HFF-Myc (cell line): ENCODE measurements around the gene CD47.

Experiments used
- DNase-seq: peaks from one replicate; pipeline ENCODE4 v3.0.0-alpha.2; 2011; ENCODE audit warnings: low read depth; ENCODE audit errors: extremely low read depth
- H3K4me3 ChIP-seq: replicated peaks from 2 replicates; pipeline ENCODE4 v1.5.1; 2011; ENCODE audit warnings: low read depth, mild to moderate bottlenecking, control low read depth, low read length
- TF ChIP-seq, protein P1 (sequence below): IDR thresholded peaks from 2 replicates; pipeline ENCODE4 v1.5.1; 2012; ENCODE audit warnings: mild to moderate bottlenecking, low read depth, low read length, control low read depth; ENCODE audit errors: missing control alignments

Gene CD47

GRCh38 chr3:108070356-108070755 lies 20.5 kb downstream of the CD47 start:
- DNase-seq = no peak
- no peak overlapping the region for H3K4me3 ChIP-seq
- TF ChIP-seq, protein P1, sequence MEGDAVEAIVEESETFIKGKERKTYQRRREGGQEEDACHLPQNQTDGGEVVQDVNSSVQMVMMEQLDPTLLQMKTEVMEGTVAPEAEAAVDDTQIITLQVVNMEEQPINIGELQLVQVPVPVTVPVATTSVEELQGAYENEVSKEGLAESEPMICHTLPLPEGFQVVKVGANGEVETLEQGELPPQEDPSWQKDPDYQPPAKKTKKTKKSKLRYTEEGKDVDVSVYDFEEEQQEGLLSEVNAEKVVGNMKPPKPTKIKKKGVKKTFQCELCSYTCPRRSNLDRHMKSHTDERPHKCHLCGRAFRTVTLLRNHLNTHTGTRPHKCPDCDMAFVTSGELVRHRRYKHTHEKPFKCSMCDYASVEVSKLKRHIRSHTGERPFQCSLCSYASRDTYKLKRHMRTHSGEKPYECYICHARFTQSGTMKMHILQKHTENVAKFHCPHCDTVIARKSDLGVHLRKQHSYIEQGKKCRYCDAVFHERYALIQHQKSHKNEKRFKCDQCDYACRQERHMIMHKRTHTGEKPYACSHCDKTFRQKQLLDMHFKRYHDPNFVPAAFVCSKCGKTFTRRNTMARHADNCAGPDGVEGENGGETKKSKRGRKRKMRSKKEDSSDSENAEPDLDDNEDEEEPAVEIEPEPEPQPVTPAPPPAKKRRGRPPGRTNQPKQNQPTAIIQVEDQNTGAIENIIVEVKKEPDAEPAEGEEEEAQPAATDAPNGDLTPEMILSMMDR = no peak

DNA sequence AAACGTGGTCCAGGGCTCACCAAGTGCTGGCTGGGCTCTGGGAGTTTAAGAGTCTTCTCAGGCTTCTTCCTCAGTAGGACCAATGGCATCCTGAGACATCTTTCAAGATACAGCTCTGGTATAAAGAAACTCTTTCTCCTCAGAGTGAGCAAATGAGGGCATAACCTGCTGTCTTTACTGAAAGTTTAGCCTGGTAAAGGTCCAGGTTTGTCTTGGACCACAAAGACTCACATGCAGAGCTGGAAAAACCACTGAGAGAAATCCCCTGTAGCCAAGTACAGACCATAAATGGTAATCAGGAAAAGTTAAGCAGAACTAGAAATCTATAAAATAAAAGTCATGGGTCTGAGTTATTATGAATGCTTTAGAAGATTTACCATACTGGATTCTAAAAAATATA lies 23.1 kb downstream of the CD47 start:
- TF ChIP-seq, protein P1 = no peak
- no peak for DNase-seq
- no peak overlapping the region for H3K4me3 ChIP-seq

GRCh38 chr3:108065096-108065495 lies 25.7 kb downstream of the CD47 start:
- no peak overlapping the region for H3K4me3 ChIP-seq
- TF ChIP-seq, protein P1 = no peak
- DNase-seq = no peak

DNA sequence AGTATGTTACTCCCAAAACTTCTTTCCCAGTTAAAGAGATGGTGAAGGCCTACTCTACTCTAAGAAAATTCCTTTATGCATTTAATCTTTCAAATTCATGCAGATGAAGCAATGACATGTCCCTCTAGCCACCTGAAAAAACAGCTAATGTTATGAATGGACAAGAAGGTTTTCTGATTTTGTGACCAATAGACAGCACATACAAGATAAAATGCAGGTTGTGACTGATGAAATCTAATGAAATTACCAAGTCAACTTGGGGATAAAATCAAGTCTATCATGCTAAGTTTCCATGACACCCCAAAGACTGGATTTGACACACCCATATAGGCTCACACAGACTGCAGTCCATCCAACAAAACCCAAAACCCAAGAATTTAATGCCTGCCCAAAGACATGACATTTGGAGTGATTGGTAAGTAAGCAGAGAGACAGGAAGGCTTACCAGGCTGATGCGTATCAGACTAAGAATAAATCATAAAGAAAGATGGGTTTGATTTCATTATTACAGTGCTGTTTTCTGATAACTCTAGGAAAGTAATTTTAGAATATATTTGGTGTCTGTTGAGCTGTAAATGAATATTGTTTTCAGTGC lies 26.4 kb downstream of the CD47 start:
- no peak overlapping the region for H3K4me3 ChIP-seq
- TF ChIP-seq, protein P1 = no peak
- DNase-seq = no peak

DNA sequence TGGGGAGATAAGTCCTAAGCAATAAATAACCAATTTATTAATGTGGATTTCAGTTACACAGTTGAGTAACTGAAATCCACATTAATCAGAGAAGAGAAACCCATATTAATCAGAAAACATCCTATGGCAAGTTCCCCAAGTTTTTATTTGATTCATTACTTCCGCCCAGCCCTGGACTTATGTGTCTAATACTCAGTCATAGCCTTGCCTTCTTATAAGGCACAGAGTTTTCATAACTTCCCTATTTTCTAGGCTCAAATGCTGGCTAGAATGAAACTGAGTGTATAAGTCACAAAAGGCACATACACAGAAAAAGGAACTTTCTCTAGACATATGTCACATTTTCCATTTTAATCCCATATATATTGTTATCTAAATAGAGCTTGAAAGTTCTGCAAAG lies 28.8 kb downstream of the CD47 start:
- no peak overlapping the region for H3K4me3 ChIP-seq
- TF ChIP-seq, protein P1 = no peak
- DNase-seq = no peak

DNA sequence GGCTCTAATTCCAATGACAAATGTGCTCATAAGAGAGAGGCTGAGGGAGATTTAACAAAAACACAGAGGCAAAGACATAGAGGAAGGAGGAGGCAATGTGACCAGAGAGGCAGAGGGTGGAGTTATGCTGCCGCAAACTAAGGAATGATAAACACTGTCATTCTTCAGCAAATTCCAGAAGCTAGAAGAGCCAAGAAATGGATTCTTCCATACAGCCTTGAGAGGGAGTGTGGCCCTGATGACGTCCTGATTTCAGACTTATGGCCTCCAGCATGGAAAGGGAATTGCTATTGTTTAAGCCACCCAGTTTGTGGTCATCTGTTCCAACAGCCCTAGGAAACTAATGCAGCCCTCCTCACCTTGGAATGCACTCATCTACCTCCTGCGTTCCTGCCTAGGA lies 30.5 kb downstream of the CD47 start:
- DNase-seq = no peak
- TF ChIP-seq, protein P1 = no peak
- no peak overlapping the region for H3K4me3 ChIP-seq

- TF ChIP-seq, protein P1 = no peak
- DNase-seq = no peak
- H3K4me3 ChIP-seq = no peak overlapping the region
These were observed 34.9 kb downstream of the CD47 start for GRCh38 chr3:108055931-108056330.
